SK-N-SH (cell line): Measurements from ENCODE around the gene PRLH. TPM values are rescaled to one million over a fixed set of nuclear protein-coding genes. Genes with fewer than 3 reads are reported as not detected.

Experiments
- CTCF ChIA-PET: fragments of 300-600, 350-600 bp; formaldehyde crosslinking; extraction: SDS; loops from one replicate; lab custom pipeline; 2021; lab: Yijun Ruan, JAX
- POLR2A ChIA-PET: fragments of 350-600 bp; sonication (Branson Sonifier 250); formaldehyde crosslinking; extraction: SDS; loops from one replicate; lab custom pipeline; 2020; ENCODE audit warnings: antibody characterized with exemption, inconsistent platforms; lab: Yijun Ruan, JAX
- DNase-seq: peaks from one replicate; pipeline ENCODE4 v3.0.0; 2012
- H2AFZ ChIP-seq: fragments of 200-600 bp; sonication (generic); 2 replicates; pipeline ENCODE4 v1.8.1; 2016; ENCODE audit warnings: antibody characterized with exemption, mild to moderate bottlenecking, low read depth
- H3F3A ChIP-seq: fragments of 200-600 bp; sonication (generic); replicated peaks from 2 replicates; pipeline ENCODE3; 2016; ENCODE audit warnings: antibody characterized with exemption, mild to moderate bottlenecking; ENCODE audit not compliant: insufficient read depth
- H3K27ac ChIP-seq, 2 experiments: fragments of 200-500 bp in 1 of 2; fragments of 200-600 bp in 1 of 2; sonication (Bioruptor generic) in 1 of 2; sonication (generic), shearing (Covaris generic) in 1 of 2; 2 replicates each; pipeline versions ENCODE4 v1.5.1 to v1.6.1; 2014 to 2016; ENCODE audit warnings: low read depth in 2 of 2, inconsistent platforms in 1 of 2, low read length in 1 of 2, mild to moderate bottlenecking in 1 of 2, mixed read lengths in 1 of 2
- H3K27me3 ChIP-seq: fragments of 200-600 bp; sonication (generic), shearing (Covaris generic); 2 replicates; pipeline ENCODE4 v1.6.1; 2016; ENCODE audit warnings: mixed run types; ENCODE audit not compliant: insufficient read depth
- H3K36me3 ChIP-seq, 2 experiments: fragments of 200-500 bp in 1 of 2; fragments of 200-600 bp in 1 of 2; sonication (Bioruptor generic) in 1 of 2; sonication (generic) in 1 of 2; replicated peaks in 1 of 2; 2 replicates each; pipeline versions ENCODE3 to v1.5.1; 2014 to 2016; ENCODE audit warnings: low read length in 1 of 2, mild to moderate bottlenecking in 1 of 2; ENCODE audit not compliant: insufficient read depth in 2 of 2, control insufficient read depth in 1 of 2
- H3K4me1 ChIP-seq, 2 experiments: fragments of 200-500 bp in 1 of 2; fragments of 200-600 bp in 1 of 2; sonication (Bioruptor generic) in 1 of 2; sonication (generic), shearing (Covaris generic) in 1 of 2; 2 replicates each; pipeline versions ENCODE4 v1.5.1 to v1.6.1; 2014 to 2016; ENCODE audit warnings: low read depth in 1 of 2, low read length in 1 of 2, mixed run types in 1 of 2; ENCODE audit not compliant: insufficient read depth in 2 of 2, control insufficient read depth in 1 of 2
- H3K4me2 ChIP-seq: fragments of 200-600 bp; sonication (generic), shearing (Covaris generic); 2 replicates; pipeline ENCODE4 v1.6.1; 2017; ENCODE audit warnings: mixed run types
- H3K4me3 ChIP-seq, 2 experiments: fragments of 200-500 bp in 1 of 2; fragments of 200-600 bp in 1 of 2; sonication (Bioruptor generic) in 1 of 2; sonication (generic), shearing (Covaris generic) in 1 of 2; 2 replicates each; pipeline versions ENCODE4 v1.5.1 to v1.8.1; 2014 to 2016; ENCODE audit warnings: low read depth in 2 of 2, inconsistent platforms in 1 of 2, low read length in 1 of 2, mild to moderate bottlenecking in 1 of 2, mixed read lengths in 1 of 2, moderate library complexity in 1 of 2
- H3K79me2 ChIP-seq: fragments of 200-600 bp; sonication (generic); 2 replicates; pipeline ENCODE4 v1.8.1; 2017; ENCODE audit warnings: mild to moderate bottlenecking; ENCODE audit not compliant: insufficient read depth
- H3K9ac ChIP-seq: fragments of 200-600 bp; sonication (generic); 2 replicates; pipeline ENCODE4 v1.6.1; 2017; ENCODE audit warnings: mixed run types
- H3K9me2 ChIP-seq: fragments of 200-600 bp; sonication (generic); 2 replicates; pipeline ENCODE4 v1.6.1; 2017; ENCODE audit warnings: mixed run types
- H3K9me3 ChIP-seq: fragments of 200-600 bp; sonication (generic); 2 replicates; pipeline ENCODE4 v1.6.1; 2017; ENCODE audit warnings: mixed run types, mild to moderate bottlenecking, moderate library complexity
- H4K20me1 ChIP-seq: fragments of 200-600 bp; sonication (generic); 2 replicates; pipeline ENCODE4 v1.6.1; 2017; ENCODE audit warnings: mild to moderate bottlenecking, mixed run types; ENCODE audit not compliant: insufficient read depth
- CHD2 ChIP-seq: fragments of 150-350 bp; IDR thresholded peaks from 2 replicates; pipeline ENCODE4 v1.6.1; 2018; ENCODE audit warnings: low read length; ENCODE audit not compliant: partially characterized antibody
- CTCF ChIP-seq: fragments of 200-600 bp; sonication (generic); IDR thresholded peaks from 2 replicates; pipeline ENCODE4 v1.6.1; 2017; ENCODE audit warnings: antibody characterized with exemption, mild to moderate bottlenecking, moderate library complexity
- ELF1 ChIP-seq: IDR thresholded peaks from 2 replicates; pipeline ENCODE4 v1.4.0; 2012
- EZH2phosphoT487 ChIP-seq: fragments of 200-600 bp; sonication (generic); IDR thresholded peaks from 2 replicates; pipeline ENCODE4 v1.6.1; 2017; ENCODE audit warnings: low read depth, mixed run types, mild to moderate bottlenecking, antibody characterized with exemption, moderate library complexity, borderline replicate concordance
- GATA2 ChIP-seq: sonication (generic); formaldehyde crosslinking; IDR thresholded peaks from 2 replicates; pipeline ENCODE4 v1.5.0; 2020; ENCODE audit warnings: mild to moderate bottlenecking, missing genetic modification reagents
- MXI1 ChIP-seq: IDR thresholded peaks from 2 replicates; pipeline ENCODE4 v1.6.1; 2012; ENCODE audit warnings: mild to moderate bottlenecking, low read depth, low read length, improper control_type of control experiment
- RAD21 ChIP-seq: IDR thresholded peaks from 2 replicates; pipeline ENCODE4 v1.6.1; 2012; ENCODE audit warnings: mild to moderate bottlenecking, low read length
- RCOR1 ChIP-seq: fragments of 150-350 bp; IDR thresholded peaks from 2 replicates; pipeline ENCODE4 v1.6.1; 2017; ENCODE audit warnings: antibody characterized with exemption, low read length
- SIN3A ChIP-seq: IDR thresholded peaks from 2 replicates; pipeline ENCODE4 v1.6.1; 2012; ENCODE audit warnings: low read depth, mild to moderate bottlenecking, low read length, moderate library complexity, borderline replicate concordance
- SMC3 ChIP-seq: IDR thresholded peaks from 2 replicates; pipeline ENCODE4 v1.6.1; 2012; ENCODE audit warnings: low read depth, low read length, improper control_type of control experiment
- TAF1 ChIP-seq: IDR thresholded peaks from 2 replicates; pipeline ENCODE4 v1.6.1; 2012; ENCODE audit warnings: low read depth, mild to moderate bottlenecking, low read length, moderate library complexity, borderline replicate concordance
- YY1 ChIP-seq: IDR thresholded peaks from 2 replicates; pipeline ENCODE4 v1.4.0; 2012; ENCODE audit warnings: low read depth, mild to moderate bottlenecking
- ZBTB33 ChIP-seq: IDR thresholded peaks from 2 replicates; pipeline ENCODE4 v1.4.0; 2012; ENCODE audit warnings: low read depth, borderline replicate concordance
- WGBS: methylation state at CpG from one replicate; pipeline ENCODE4 v1.1.6; 2017; ENCODE audit warnings: low lambda C conversion rate; 5-methylcytosine and 5-hydroxymethylcytosine counted together
- polyA plus RNA-seq, 3 experiments: library from polyadenylated mRNA; depleted of rRNA; stranded (reverse); fragments of >200 nt; gene quantifications; 2 replicates each; pipeline ENCODE4 v1.2.3, GENCODE V29; 2012

Gene PRLH
- polyA plus RNA-seq, 1 of the 3 experiments (the other 2 are of a cell fraction), result not detected

- Histone ChIP-seq H3K27ac (no peak overlapping the region), H3K9ac (no peak overlapping the region), H4K20me1 (no peaks in the 10 kb centered on the region), H3K4me3 (no peak overlapping the region), H2AFZ (no peak overlapping the region), H3K4me1 (peaks cover 6 to 16% of the 10 kb centered on the region in 2 experiments; a peak in 3 of 4 replicates), H3K27me3 (no peaks in the 10 kb centered on the region), H3K36me3 (no peaks in the 10 kb centered on the region), H3F3A (no peaks in the 10 kb centered on the region), H3K9me2 (no peaks in the 10 kb centered on the region), H3K79me2 (no peaks in the 10 kb centered on the region), H3K4me2 (no peak overlapping the region), H3K9me3 (no peaks in the 10 kb centered on the region)
- no peak for TF ChIP-seq GATA2 (CRISPR knock-in tag)
- ChIA-PET CTCF (interaction anchor here (0.6 to 7.9 kb wide), 8 partner anchors 26 to 482 kb away, joined by 3 to 311 read pairs (median 4); no protein-coding TSS in a partner anchor), POLR2A (no interaction called here)
- no peak for DNase-seq
- 85% methylated on average over 17 of the region's 25 CpGs for WGBS
These were observed 8.8 kb downstream of the PRLH start for GRCh38 chr2:237574894-237575868.

- Histone ChIP-seq H3K27ac (no peak overlapping the region), H3K4me2 (no peak overlapping the region), H4K20me1 (no peaks in the 10 kb centered on the region), H3K27me3 (no peaks in the 10 kb centered on the region), H3K36me3 (no peaks in the 10 kb centered on the region), H3K4me1 (peaks cover 6 to 16% of the 10 kb centered on the region in 2 experiments; a peak in 3 of 4 replicates), H2AFZ (no peak overlapping the region), H3K4me3 (no peak overlapping the region), H3K9me2 (no peaks in the 10 kb centered on the region), H3F3A (no peaks in the 10 kb centered on the region), H3K9me3 (no peaks in the 10 kb centered on the region), H3K79me2 (no peaks in the 10 kb centered on the region), H3K9ac (no peak overlapping the region)
- TF ChIP-seq YY1 (no peak), SMC3 (no peak)
- 89% methylated on average over 22 of the region's 27 CpGs for WGBS
- CTCF ChIA-PET, result interaction anchor here (0.9 to 7.9 kb wide), 8 partner anchors 25 to 483 kb away, joined by 3 to 311 read pairs (median 4); no protein-coding TSS in a partner anchor
- no peak for DNase-seq
- POLR2A ChIA-PET, result no interaction called here
These were observed 9.8 kb downstream of the PRLH start for GRCh38 chr2:237575869-237576862.

- 95% methylated on average over 8 of the region's 9 CpGs for WGBS
- H3K27me3 ChIP-seq, result no peaks in the 10 kb centered on the region
- H3K36me3 ChIP-seq, result no peaks in the 10 kb centered on the region
- peaks cover 6 to 21% of the 10 kb centered on the region in 2 experiments; a peak in 3 of 4 replicates for H3K4me1 ChIP-seq
- DNase-seq, result no peak
- no peaks in the 10 kb centered on the region for H3K9me3 ChIP-seq
- no peaks in the 10 kb centered on the region for H3K9me2 ChIP-seq
- POLR2A ChIA-PET, result no interaction called here
- H3F3A ChIP-seq, result no peaks in the 10 kb centered on the region
- CTCF ChIA-PET, result interaction anchor here (0.9 to 7.9 kb wide), 4 partner anchors 65 to 455 kb away, joined by 3 to 311 read pairs (median 4); no protein-coding TSS in a partner anchor
- H2AFZ ChIP-seq, result no peak overlapping the region
- no peak overlapping the region for H3K9ac ChIP-seq
- H3K4me3 ChIP-seq, result no peak overlapping the region
- no peaks in the 10 kb centered on the region for H3K79me2 ChIP-seq
- no peaks in the 10 kb centered on the region for H4K20me1 ChIP-seq
- no peak overlapping the region for H3K4me2 ChIP-seq
- H3K27ac ChIP-seq, result no peak overlapping the region
- no peak for TF ChIP-seq RAD21
- no peak for TF ChIP-seq SIN3A
- TF ChIP-seq ZBTB33, result no peak
- no peak for TF ChIP-seq EZH2phosphoT487
- no peak for TF ChIP-seq CHD2
- TF ChIP-seq TAF1, result no peak
- TF ChIP-seq RCOR1, result no peak
- no peak for TF ChIP-seq CTCF
- TF ChIP-seq MXI1, result no peak
- TF ChIP-seq ELF1, result no peak
These were observed 10.6 kb downstream of the PRLH start for GRCh38 chr2:237576974-237577373.
